ENCODE data around the gene SNX3.
A peak's percentile ranks its signal among the peaks of the same experiment; 100 is the strongest.
"Not testable (repeated sequence)": the region's sequence is repeated elsewhere in the genome, so short reads cannot be mapped to it uniquely, and the experiment has no call there.

SNX3 gene

GRCh38 chr6:108260809-108261569 is at the start of gene SNX3:
TSS of gene SNX3 (minus strand) at chr6:108261040. CDS start at chr6:108260921, 119 bp downstream.
- peak; percentile 91 for DNase-seq (ENCODE audit: low spot score)

GRCh38 chr6:108309844-108310243 is 49.0 kb upstream of the SNX3 start:
- no peak for DNase-seq (ENCODE audit: low spot score)

GRCh38 chr6:108308641-108309040 is 47.8 kb upstream of the SNX3 start:
- DNase-seq (ENCODE audit: low spot score): not testable (repeated sequence)

GRCh38 chr6:108304646-108305045 is 43.8 kb upstream of the SNX3 start:
- DNase-seq (ENCODE audit: low spot score): no peak

- no peak for DNase-seq (ENCODE audit: low spot score)
Measured at GRCh38 chr6:108302386-108302785, 41.5 kb upstream of the SNX3 start.

- no peak for DNase-seq (ENCODE audit: low spot score)
Measured at GRCh38 chr6:108295676-108296075, 34.8 kb upstream of the SNX3 start.

- peak; percentile 82 for DNase-seq (ENCODE audit: low spot score)
Measured at GRCh38 chr6:108294727-108295625, 34.1 kb upstream of the SNX3 start, which contains the start of gene AFG1L. TSS of gene AFG1L (plus strand) at chr6:108295054. CDS start at chr6:108295080, 26 bp downstream.

- DNase-seq (ENCODE audit: low spot score): no peak
Measured at GRCh38 chr6:108294297-108294726, 33.5 kb upstream of the SNX3 start.

- DNase-seq (ENCODE audit: low spot score): no peak
Measured at GRCh38 chr6:108293527-108294296, 32.9 kb upstream of the SNX3 start.

- not testable (repeated sequence) for DNase-seq (ENCODE audit: low spot score)
Measured at GRCh38 chr6:108292561-108292960, 31.7 kb upstream of the SNX3 start.

- DNase-seq (ENCODE audit: low spot score): no peak
Measured at GRCh38 chr6:108291091-108291490, 30.3 kb upstream of the SNX3 start.

GRCh38 chr6:108288742-108289141 is 27.9 kb upstream of the SNX3 start:
- DNase-seq (ENCODE audit: low spot score): no peak

- no peak for DNase-seq (ENCODE audit: low spot score)
Measured at GRCh38 chr6:108287373-108287772, 26.5 kb upstream of the SNX3 start.

- no peak for DNase-seq (ENCODE audit: low spot score)
Measured at GRCh38 chr6:108286366-108286765, 25.5 kb upstream of the SNX3 start.

- no peak for DNase-seq (ENCODE audit: low spot score)
Measured at GRCh38 chr6:108285381-108285780, 24.5 kb upstream of the SNX3 start.

- no peak for DNase-seq (ENCODE audit: low spot score)
Measured at GRCh38 chr6:108277831-108278230, 17.0 kb upstream of the SNX3 start.

GRCh38 chr6:108277295-108277694 is 16.5 kb upstream of the SNX3 start:
- no peak for DNase-seq (ENCODE audit: low spot score)

- no peak for DNase-seq (ENCODE audit: low spot score)
Measured at GRCh38 chr6:108275976-108276375, 15.1 kb upstream of the SNX3 start.

GRCh38 chr6:108274546-108274945 is 13.7 kb upstream of the SNX3 start:
- no peak for DNase-seq (ENCODE audit: low spot score)

GRCh38 chr6:108269955-108270354 is 9.1 kb upstream of the SNX3 start:
- not testable (repeated sequence) for DNase-seq (ENCODE audit: low spot score)

- no peak for DNase-seq (ENCODE audit: low spot score)
Measured at GRCh38 chr6:108268845-108269244, 8.0 kb upstream of the SNX3 start.

GRCh38 chr6:108263371-108263770 is 2.5 kb upstream of the SNX3 start:
- DNase-seq (ENCODE audit: low spot score): no peak

Measured in CD4-positive, alpha-beta T cell treated with Interleukin-2 at 100 ng/mL for 4 hours (primary cell).